SK-N-SH (cell line): ENCODE results near the gene CD274.

ENCODE experiments used
- EP300 ChIP-seq, 2 experiments: IDR thresholded peaks; 2 replicates each; pipeline versions ENCODE4 v1.4.0 to v1.6.1; 2012; ENCODE audit warnings: borderline replicate concordance in 1 of 2, low read depth in 1 of 2, low read length in 1 of 2
- GABPA ChIP-seq: IDR thresholded peaks from 2 replicates; pipeline ENCODE4 v1.4.0; 2012; ENCODE audit warnings: low read depth, mild to moderate bottlenecking
- NFIC ChIP-seq: IDR thresholded peaks from 2 replicates; pipeline ENCODE4 v1.4.0; 2012; ENCODE audit warnings: borderline replicate concordance
- POLR2AphosphoS5 ChIP-seq: IDR thresholded peaks from 2 replicates; pipeline ENCODE4 v1.6.1; 2012; ENCODE audit warnings: low read depth, low read length
- RAD21 ChIP-seq: IDR thresholded peaks from 2 replicates; pipeline ENCODE4 v1.6.1; 2012; ENCODE audit warnings: mild to moderate bottlenecking, low read length
- SIN3A ChIP-seq: IDR thresholded peaks from 2 replicates; pipeline ENCODE4 v1.6.1; 2012; ENCODE audit warnings: low read depth, mild to moderate bottlenecking, low read length, moderate library complexity, borderline replicate concordance
- SMC3 ChIP-seq: IDR thresholded peaks from 2 replicates; pipeline ENCODE4 v1.6.1; 2012; ENCODE audit warnings: low read depth, low read length, improper control_type of control experiment
- TCF12 ChIP-seq: IDR thresholded peaks from 2 replicates; pipeline ENCODE4 v1.4.0; 2012
- YY1 ChIP-seq: IDR thresholded peaks from 2 replicates; pipeline ENCODE4 v1.4.0; 2012; ENCODE audit warnings: low read depth, mild to moderate bottlenecking
- TF ChIP-seq, protein P1 (sequence below): fragments of 200-600 bp; sonication (generic); IDR thresholded peaks from 2 replicates; pipeline ENCODE4 v1.6.1; 2017; ENCODE audit warnings: antibody characterized with exemption, mild to moderate bottlenecking, moderate library complexity
- TF ChIP-seq, protein P2 (sequence below): IDR thresholded peaks from 2 replicates; pipeline ENCODE4 v1.6.1; 2012; ENCODE audit warnings: mild to moderate bottlenecking, low read depth, low read length, moderate library complexity
- TF ChIP-seq, protein P3 (sequence below): IDR thresholded peaks from 2 replicates; pipeline ENCODE4 v1.4.0; 2012; ENCODE audit warnings: low read depth, borderline replicate concordance

DNA sequence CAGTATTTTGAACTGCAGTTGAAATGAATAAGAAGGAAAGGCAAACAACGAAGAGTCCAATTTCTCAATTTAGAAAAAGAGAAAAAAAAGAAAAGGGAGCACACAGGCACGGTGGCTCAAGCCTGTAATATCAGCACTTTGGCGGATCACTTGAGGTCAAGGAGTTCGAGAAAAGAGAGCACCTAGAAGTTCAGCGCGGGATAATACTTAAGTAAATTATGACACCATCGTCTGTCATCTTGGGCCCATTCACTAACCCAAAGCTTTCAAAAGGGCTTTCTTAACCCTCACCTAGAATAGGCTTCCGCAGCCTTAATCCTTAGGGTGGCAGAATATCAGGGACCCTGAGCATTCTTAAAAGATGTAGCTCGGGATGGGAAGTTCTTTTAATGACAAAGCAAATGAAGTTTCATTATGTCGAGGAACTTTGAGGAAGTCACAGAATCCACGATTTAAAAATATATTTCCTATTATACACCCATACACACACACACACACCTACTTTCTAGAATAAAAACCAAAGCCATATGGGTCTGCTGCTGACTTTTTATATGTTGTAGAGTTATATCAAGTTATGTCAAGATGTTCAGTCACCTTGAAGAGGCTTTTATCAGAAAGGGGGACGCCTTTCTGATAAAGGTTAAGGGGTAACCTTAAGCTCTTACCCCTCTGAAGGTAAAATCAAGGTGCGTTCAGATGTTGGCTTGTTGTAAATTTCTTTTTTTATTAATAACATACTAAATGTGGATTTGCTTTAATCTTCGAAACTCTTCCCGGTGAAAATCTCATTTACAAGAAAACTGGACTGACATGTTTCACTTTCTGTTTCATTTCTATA is 602 bp upstream of the CD274 start:
- TF ChIP-seq, protein P1, sequence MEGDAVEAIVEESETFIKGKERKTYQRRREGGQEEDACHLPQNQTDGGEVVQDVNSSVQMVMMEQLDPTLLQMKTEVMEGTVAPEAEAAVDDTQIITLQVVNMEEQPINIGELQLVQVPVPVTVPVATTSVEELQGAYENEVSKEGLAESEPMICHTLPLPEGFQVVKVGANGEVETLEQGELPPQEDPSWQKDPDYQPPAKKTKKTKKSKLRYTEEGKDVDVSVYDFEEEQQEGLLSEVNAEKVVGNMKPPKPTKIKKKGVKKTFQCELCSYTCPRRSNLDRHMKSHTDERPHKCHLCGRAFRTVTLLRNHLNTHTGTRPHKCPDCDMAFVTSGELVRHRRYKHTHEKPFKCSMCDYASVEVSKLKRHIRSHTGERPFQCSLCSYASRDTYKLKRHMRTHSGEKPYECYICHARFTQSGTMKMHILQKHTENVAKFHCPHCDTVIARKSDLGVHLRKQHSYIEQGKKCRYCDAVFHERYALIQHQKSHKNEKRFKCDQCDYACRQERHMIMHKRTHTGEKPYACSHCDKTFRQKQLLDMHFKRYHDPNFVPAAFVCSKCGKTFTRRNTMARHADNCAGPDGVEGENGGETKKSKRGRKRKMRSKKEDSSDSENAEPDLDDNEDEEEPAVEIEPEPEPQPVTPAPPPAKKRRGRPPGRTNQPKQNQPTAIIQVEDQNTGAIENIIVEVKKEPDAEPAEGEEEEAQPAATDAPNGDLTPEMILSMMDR: no peak
- TF ChIP-seq RAD21 (no peak), POLR2AphosphoS5 (no peak), NFIC (no peak), SIN3A (no peak), GABPA (no peak), EP300 (IDR thresholded peaks at IDR 0.05; ENCODE audit: borderline replicate concordance in 1 of 2, low read depth in 1 of 2, low read length in 1 of 2) (no peak), SMC3 (no peak), YY1 (no peak), TCF12 (no peak)
- TF ChIP-seq, protein P2, sequence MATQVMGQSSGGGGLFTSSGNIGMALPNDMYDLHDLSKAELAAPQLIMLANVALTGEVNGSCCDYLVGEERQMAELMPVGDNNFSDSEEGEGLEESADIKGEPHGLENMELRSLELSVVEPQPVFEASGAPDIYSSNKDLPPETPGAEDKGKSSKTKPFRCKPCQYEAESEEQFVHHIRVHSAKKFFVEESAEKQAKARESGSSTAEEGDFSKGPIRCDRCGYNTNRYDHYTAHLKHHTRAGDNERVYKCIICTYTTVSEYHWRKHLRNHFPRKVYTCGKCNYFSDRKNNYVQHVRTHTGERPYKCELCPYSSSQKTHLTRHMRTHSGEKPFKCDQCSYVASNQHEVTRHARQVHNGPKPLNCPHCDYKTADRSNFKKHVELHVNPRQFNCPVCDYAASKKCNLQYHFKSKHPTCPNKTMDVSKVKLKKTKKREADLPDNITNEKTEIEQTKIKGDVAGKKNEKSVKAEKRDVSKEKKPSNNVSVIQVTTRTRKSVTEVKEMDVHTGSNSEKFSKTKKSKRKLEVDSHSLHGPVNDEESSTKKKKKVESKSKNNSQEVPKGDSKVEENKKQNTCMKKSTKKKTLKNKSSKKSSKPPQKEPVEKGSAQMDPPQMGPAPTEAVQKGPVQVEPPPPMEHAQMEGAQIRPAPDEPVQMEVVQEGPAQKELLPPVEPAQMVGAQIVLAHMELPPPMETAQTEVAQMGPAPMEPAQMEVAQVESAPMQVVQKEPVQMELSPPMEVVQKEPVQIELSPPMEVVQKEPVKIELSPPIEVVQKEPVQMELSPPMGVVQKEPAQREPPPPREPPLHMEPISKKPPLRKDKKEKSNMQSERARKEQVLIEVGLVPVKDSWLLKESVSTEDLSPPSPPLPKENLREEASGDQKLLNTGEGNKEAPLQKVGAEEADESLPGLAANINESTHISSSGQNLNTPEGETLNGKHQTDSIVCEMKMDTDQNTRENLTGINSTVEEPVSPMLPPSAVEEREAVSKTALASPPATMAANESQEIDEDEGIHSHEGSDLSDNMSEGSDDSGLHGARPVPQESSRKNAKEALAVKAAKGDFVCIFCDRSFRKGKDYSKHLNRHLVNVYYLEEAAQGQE: no peak
- TF ChIP-seq, protein P3, sequence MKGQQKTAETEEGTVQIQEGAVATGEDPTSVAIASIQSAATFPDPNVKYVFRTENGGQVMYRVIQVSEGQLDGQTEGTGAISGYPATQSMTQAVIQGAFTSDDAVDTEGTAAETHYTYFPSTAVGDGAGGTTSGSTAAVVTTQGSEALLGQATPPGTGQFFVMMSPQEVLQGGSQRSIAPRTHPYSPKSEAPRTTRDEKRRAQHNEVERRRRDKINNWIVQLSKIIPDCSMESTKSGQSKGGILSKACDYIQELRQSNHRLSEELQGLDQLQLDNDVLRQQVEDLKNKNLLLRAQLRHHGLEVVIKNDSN: no peak
